Activated T-helper 1 cell treated with Interleukin-2 at 50 U/mL for 16 hours (primary cell): Measurements from ENCODE around the gene RADIL.
"Not testable (repeated sequence)": the region's sequence is repeated elsewhere in the genome, so short reads cannot be mapped to it uniquely, and the experiment has no call there.

Source experiments
- DNase-seq: peaks from one replicate; pipeline ENCODE4 v3.0.0-alpha.2; 2020; ENCODE audit warnings: low read depth

RADIL gene, protein sequence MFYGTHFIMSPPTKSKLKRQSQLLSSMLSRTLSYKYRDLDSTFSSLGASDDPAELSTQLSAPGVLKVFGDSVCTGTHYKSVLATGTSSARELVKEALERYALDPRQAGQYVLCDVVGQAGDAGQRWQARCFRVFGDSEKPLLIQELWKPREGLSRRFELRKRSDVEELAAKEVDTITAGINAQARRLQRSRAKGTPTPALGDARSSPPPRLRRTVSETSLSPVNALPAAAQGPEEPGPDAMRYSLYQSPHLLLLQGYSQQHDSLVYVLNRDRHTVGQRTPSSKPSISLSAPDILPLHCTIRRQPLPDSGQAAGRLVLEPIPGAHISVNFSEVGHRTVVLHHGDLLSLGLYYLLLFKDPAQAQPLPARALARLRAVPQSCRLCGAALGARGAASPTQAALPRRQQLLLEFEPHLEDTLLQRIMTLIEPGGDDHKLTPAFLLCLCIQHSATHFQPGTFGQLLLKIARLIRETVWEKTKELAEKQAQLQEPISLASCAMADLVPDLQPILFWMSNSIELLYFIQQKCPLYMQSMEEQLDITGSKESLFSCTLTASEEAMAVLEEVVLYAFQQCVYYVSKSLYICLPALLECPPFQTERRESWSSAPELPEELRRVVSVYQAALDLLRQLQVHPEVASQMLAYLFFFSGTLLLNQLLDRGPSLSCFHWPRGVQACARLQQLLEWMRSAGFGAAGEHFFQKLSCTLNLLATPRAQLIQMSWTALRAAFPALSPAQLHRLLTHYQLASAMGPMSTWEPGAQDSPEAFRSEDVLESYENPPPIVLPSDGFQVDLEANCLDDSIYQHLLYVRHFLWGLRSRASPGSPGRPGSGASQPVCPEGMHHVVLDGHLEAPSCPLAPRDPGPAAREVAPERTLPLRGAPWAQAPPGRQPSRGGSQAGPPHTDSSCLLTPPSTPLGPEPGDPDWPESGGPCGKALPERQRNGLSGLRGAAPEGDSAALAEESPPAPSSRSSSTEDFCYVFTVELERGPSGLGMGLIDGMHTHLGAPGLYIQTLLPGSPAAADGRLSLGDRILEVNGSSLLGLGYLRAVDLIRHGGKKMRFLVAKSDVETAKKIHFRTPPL

GRCh38 chr7:4883372-4884144 is at the start of gene RADIL:
Gene RADIL, minus strand, starts transcription at chr7:4883716. Its CDS starts 5,577 bp downstream, at chr7:4878139.
- peak; percentile 62 for DNase-seq

DNA sequence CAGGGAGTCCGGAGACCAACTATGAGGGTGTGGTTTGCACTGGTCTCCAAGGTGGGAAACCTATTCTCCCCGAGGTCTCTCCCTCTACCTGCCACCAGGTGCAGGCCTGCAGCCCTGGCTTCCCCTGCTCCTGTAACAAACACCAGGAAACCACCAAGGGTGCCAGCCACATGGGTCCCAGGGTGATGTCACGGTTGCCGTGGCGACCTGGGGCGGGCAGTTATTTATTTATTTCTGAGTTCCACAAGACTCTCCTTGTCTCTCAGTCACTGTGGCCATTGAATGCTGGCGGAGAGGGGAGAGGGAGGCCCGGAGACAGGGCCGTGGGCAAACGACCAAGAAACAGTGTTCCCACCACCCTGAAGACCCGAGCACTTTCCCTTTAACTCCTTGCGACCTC is 48.4 kb upstream of the RADIL start:
- no peak for DNase-seq

GRCh38 chr7:4929005-4929404 is 45.5 kb upstream of the RADIL start:
- no peak for DNase-seq

GRCh38 chr7:4928445-4928844 is 44.9 kb upstream of the RADIL start:
- no peak for DNase-seq

DNA sequence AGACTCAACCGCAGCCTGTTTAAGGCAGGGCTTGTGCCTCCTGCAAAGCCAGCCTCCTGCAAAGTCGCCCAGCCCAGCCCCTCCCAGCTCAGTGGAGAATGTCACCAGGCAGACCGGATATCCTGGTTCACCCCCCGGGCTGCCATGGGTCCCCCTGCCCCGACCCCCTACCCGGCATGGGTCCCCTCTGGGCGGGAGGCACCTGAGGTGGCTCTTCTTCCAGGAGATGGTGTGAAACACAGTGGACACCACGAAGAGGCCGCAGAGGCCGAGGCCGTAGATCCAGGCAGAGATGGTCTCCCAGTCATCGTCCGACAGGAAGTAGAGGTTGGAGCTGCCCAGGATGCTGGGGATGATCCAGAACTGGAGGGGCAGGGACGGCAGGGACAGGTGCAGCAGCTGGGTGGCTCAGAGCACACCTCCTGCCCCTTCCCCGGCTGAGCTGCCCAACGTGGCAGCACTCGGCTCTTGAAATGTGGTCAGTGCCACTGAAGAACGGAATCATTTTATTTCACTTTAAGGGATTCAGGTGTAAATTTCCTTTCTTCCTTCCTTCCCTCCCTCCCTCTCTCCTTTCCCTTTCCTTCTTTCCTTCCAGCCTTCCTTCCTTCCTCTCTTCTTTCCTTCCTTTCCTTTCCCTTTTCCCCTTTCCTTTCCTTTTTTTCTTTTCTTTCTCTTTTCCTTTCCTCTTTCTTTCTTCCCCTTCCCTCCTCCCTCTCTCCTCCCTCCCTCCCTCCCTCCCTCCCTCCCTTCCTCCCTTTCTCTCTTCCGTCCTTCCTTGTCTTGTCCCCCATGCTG is 36.7 kb upstream of the RADIL start:
- no peak for DNase-seq

GRCh38 chr7:4916113-4916512 is 32.6 kb upstream of the RADIL start:
- DNase-seq: no peak

- no peak for DNase-seq
Observed at GRCh38 chr7:4911111-4911828, 27.8 kb upstream of the RADIL start.

- no peak for DNase-seq
Observed at GRCh38 chr7:4906682-4907081, 23.2 kb upstream of the RADIL start.

DNA sequence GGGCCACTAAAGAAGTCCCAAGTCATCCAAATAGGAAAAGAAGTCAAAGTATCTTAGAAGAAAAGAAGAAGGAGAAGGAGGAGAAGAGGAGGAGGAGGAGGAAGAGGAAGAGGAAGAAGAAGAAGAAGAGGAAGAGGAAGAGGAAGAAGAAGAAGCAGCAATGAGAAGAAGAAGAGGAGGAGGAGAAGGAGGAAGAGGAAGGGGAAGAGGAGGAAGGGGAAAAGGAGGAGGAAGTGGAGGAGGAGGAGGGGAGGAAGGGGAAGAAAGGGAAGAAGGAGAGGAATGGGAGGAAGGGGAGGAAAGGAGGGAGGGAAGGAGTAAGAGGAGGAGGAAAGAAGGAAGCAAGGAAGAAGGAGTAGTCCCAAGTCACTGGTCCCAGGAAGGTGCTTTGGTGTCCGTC is 21.7 kb upstream of the RADIL start:
- DNase-seq: no peak

- DNase-seq: no peak
Observed at GRCh38 chr7:4904346-4904745, 20.8 kb upstream of the RADIL start.

DNA sequence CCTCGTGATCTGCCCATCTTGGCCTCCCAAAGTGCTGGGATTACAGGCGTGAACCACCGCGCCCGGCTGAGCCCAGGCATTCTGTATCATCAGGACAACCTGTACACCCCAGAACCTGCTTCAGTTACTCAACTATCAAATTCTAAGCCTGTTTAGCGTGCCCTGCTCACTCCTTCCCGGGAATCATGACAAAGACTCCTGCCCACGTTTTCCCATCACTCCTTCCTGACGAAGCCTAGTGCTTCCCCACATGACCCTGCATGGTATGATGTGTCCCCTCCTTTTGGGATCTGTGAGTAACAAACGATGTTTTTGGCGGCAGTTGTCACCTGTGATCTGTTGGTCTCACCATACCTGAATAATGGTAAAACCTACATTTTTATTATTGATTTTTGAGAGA is 12.2 kb upstream of the RADIL start:
- no peak for DNase-seq

GRCh38 chr7:4894482-4894881 is 11.0 kb upstream of the RADIL start:
- DNase-seq: no peak

DNA sequence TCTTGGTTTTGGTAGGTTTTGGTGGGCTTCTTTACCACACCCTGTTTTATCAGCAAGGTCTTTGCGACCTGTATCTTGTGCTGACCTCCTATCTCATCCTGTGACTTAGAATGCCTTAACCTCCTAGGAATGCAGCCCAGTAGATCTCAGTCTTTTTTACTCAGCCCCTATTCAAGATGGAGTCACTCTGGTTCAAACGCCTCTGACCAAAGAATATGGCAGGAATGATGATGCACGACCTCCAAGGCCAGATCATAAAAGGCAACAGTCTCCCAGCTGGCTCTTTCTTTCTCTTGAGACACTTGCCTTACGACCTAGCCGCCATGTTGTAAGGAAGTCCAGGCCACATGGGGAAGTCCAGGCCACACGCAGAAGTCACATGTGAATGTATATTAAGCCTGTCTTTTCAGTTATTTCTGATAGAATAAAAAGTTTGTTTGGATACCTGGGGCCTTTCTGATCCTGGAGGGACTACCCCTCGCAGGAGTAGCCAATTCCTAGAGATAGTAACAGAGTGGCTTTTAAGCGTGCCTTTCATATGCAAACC is 10.5 kb upstream of the RADIL start:
- DNase-seq: no peak

DNA sequence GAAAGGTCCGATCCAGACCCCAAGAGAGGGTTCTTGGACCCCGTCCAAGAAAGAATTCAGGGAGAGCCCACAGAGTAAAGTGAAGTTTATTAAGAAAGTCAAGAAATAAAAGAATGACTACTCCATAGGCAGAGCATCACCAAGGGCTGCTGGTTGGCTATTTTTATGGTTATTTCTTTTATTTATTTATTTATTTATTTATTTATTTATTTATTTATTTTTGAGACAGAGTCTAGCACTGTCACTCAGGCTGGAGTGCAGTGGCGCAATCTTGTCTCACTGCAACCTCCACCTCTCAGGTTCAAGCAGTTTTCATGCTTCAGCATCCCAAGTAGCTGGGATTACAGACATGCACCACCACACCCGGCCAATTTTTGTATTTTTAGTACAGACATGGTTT is 9.7 kb upstream of the RADIL start:
- not testable (repeated sequence) for DNase-seq

DNA sequence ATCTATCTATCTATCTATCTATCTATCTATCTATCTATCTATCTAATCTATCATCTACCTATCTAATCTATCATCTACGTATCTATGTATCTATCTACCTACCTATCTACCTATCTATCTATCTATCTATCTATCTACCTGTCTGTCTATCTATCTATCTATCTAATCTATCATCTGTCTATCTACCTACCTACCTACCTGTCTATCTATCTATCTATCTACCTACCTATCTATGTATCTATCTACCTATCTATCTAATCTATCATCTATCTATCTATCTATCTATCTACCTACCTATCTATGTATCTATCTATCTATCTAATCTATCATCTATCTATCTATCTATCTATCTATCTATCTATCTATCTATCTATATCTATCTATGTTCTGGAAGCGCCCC is 8.0 kb upstream of the RADIL start:
- not testable (repeated sequence) for DNase-seq

- no peak for DNase-seq
Observed at GRCh38 chr7:4889682-4890081, 6.2 kb upstream of the RADIL start.

DNA sequence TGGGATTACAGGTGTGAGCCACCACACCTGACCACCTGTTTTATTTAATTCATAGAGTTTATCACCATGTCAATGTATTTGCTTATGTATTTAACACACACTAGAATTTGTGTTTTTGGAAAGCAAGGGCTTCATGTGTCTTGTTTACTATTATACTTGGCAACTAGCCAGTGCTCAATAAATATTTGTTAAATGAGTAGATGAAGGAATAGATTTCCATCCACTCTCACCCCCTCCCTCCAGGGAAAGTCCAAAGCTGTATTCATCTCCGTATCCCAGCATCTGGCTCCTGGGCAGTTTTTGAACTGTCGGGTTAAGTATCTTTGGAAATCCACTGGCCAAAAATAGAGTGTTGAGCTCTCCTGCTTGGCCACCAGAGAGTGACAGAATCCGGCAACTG is 4.6 kb upstream of the RADIL start:
- DNase-seq: no peak

DNA sequence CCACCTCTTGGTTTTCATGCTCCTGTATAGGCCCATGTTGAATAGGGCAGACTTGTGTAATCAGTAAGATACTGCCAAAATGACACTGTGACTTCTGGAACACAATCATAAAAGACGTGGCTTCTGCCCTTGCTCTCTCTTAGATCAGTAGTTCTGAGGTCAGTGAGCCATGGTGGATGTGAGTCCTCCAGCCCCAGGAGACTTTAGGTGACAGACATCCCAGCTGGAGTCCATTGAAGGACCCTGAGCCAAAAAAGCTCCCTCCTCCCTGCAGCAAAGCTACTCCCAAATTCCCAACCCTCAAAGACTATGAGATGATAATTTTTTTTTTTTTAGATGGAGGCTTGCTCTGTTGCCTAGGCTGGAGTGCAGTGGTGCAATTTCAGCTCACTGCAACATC is 3.2 kb upstream of the RADIL start:
- no peak for DNase-seq

- DNase-seq: no peak
Observed at GRCh38 chr7:4885317-4885807, 1.8 kb upstream of the RADIL start.

- DNase-seq: no peak
Observed at GRCh38 chr7:4884164-4884563, 648 bp upstream of the RADIL start.
